Mesenteric fat pad (tissue), 1 donor: Measurements from ENCODE around the gene FBLN7. TPM values are rescaled to one million over a fixed set of nuclear protein-coding genes. Genes with fewer than 3 reads are reported as not detected.

Experiments
- DNase-seq: peaks from one replicate; pipeline ENCODE4 v3.0.0-alpha.2; 2020; ENCODE audit warnings: low spot score
- total RNA-seq: library from RNA; stranded (reverse); fragmentation: NEBNext Ultra II Directional; extraction: Animal tissue kit (Norgen Biotek cat#: 25700); gene quantifications from one replicate; pipeline ENCODE4 v1.2.1, GENCODE V29; 2021
- donor health status: DM: yes; HTN: yes; CAD: no.

FBLN7 gene
- total RNA-seq, 1 donor from 2014 or later = 5.3 TPM

GRCh38 chr2:112140899-112141625, 2.9 kb downstream of the FBLN7 start:
- DNase-seq = no peak

GRCh38 chr2:112141626-112142007, 3.4 kb downstream of the FBLN7 start:
- DNase-seq = no peak

GRCh38 chr2:112142525-112143078, 4.4 kb downstream of the FBLN7 start:
- DNase-seq = no peak

GRCh38 chr2:112143150-112143549, 5.0 kb downstream of the FBLN7 start:
- DNase-seq = no peak

- no peak for DNase-seq
Measured at GRCh38 chr2:112144966-112145365, 6.8 kb downstream of the FBLN7 start.

GRCh38 chr2:112147382-112148168, 9.4 kb downstream of the FBLN7 start:
- DNase-seq = peak; percentile 82

GRCh38 chr2:112148477-112148876, 10.3 kb downstream of the FBLN7 start:
- DNase-seq = peak; percentile 67

GRCh38 chr2:112149194-112149593, 11.0 kb downstream of the FBLN7 start:
- peak; percentile 71 for DNase-seq

GRCh38 chr2:112149866-112150435, 11.8 kb downstream of the FBLN7 start:
- peak; percentile 39 for DNase-seq

GRCh38 chr2:112150447-112150846, 12.3 kb downstream of the FBLN7 start:
- peak; percentile 74 for DNase-seq

GRCh38 chr2:112150851-112151250, 12.7 kb downstream of the FBLN7 start:
- DNase-seq = peak; percentile 53

GRCh38 chr2:112151271-112151670, 13.1 kb downstream of the FBLN7 start:
- no peak for DNase-seq

- peak; percentile 86 for DNase-seq
Measured at GRCh38 chr2:112151701-112152440, 13.7 kb downstream of the FBLN7 start.

- DNase-seq = peak; percentile 72
Measured at GRCh38 chr2:112152476-112153178, 14.4 kb downstream of the FBLN7 start.

GRCh38 chr2:112153179-112153490, 14.9 kb downstream of the FBLN7 start:
- DNase-seq = no peak

- DNase-seq = peak; percentile 81
Measured at GRCh38 chr2:112153501-112153900, 15.3 kb downstream of the FBLN7 start.

GRCh38 chr2:112154246-112155117, 16.3 kb downstream of the FBLN7 start:
- peak; percentile 77 for DNase-seq

- peak; percentile 82 for DNase-seq
Measured at GRCh38 chr2:112155331-112156151, 17.4 kb downstream of the FBLN7 start.
